ENCODE measurements around the gene ARHGEF9. TPM values are rescaled to one million over a fixed set of nuclear protein-coding genes. Genes with fewer than 3 reads are reported as not detected.

The ARHGEF9 gene
- total RNA-seq, 1 donor from 2014 or later: 40.9 TPM

GRCh38 chrX:63765712-63766111 lies 19.3 kb downstream of the ARHGEF9 start:
- Mint-ChIP-seq H3K27ac (ENCODE audit: unreplicated experiment) (no peak overlapping the region), H3K27me3 (ENCODE audit: low read depth) (no peaks in the 10 kb centered on the region), H3K4me1 (no peaks in the 10 kb centered on the region), H3K36me3 (ENCODE audit: low read depth) (peaks cover 11% of the 10 kb centered on the region), H3K9me3 (peaks cover 9% of the 10 kb centered on the region), H3K4me3 (no peak overlapping the region)
- TF ChIP-seq CTCF (conservative IDR thresholded peaks at IDR 0.05): no peak
- no peak for DNase-seq (ENCODE audit: low read depth, low spot score)

GRCh38 chrX:63764946-63765345 lies 20.1 kb downstream of the ARHGEF9 start:
- Mint-ChIP-seq H3K9me3 (peaks cover 11% of the 10 kb centered on the region), H3K4me3 (no peak overlapping the region), H3K27me3 (ENCODE audit: low read depth) (no peaks in the 10 kb centered on the region), H3K4me1 (no peaks in the 10 kb centered on the region), H3K27ac (ENCODE audit: unreplicated experiment) (no peak overlapping the region), H3K36me3 (ENCODE audit: low read depth) (peaks cover 9% of the 10 kb centered on the region)
- no peak for TF ChIP-seq CTCF (conservative IDR thresholded peaks at IDR 0.05)
- DNase-seq (ENCODE audit: low read depth, low spot score): no peak

- H3K36me3 Mint-ChIP-seq (ENCODE audit: low read depth): peaks cover 2% of the 10 kb centered on the region
- peak; percentile 22 for TF ChIP-seq CTCF (conservative IDR thresholded peaks at IDR 0.05)
- DNase-seq (ENCODE audit: low read depth, low spot score): no peak
- no peaks in the 10 kb centered on the region for H3K27me3 Mint-ChIP-seq (ENCODE audit: low read depth)
- no peaks in the 10 kb centered on the region for H3K4me1 Mint-ChIP-seq
- H3K4me3 Mint-ChIP-seq: no peak overlapping the region
- H3K9me3 Mint-ChIP-seq: peaks cover 7% of the 10 kb centered on the region
- H3K27ac Mint-ChIP-seq (ENCODE audit: unreplicated experiment): no peak overlapping the region
Measured at GRCh38 chrX:63761639-63762038, 23.4 kb downstream of the ARHGEF9 start.

GRCh38 chrX:63758011-63758410 lies 27.0 kb downstream of the ARHGEF9 start:
- Mint-ChIP-seq H3K36me3 (ENCODE audit: low read depth) (peaks cover 2% of the 10 kb centered on the region), H3K27me3 (ENCODE audit: low read depth) (no peaks in the 10 kb centered on the region), H3K4me3 (no peak overlapping the region), H3K27ac (ENCODE audit: unreplicated experiment) (no peak overlapping the region), H3K9me3 (peaks cover 13% of the 10 kb centered on the region), H3K4me1 (peaks cover 19% of the 10 kb centered on the region)
- TF ChIP-seq CTCF (conservative IDR thresholded peaks at IDR 0.05): no peak
- DNase-seq (ENCODE audit: low read depth, low spot score): no peak

GRCh38 chrX:63755892-63756291 lies 29.1 kb downstream of the ARHGEF9 start:
- TF ChIP-seq CTCF (conservative IDR thresholded peaks at IDR 0.05): no peak
- Mint-ChIP-seq H3K27me3 (ENCODE audit: low read depth) (no peaks in the 10 kb centered on the region), H3K36me3 (ENCODE audit: low read depth) (peaks cover 2% of the 10 kb centered on the region), H3K9me3 (peaks cover 13% of the 10 kb centered on the region), H3K4me1 (peaks cover 40% of the 10 kb centered on the region), H3K27ac (ENCODE audit: unreplicated experiment) (no peak overlapping the region), H3K4me3 (no peak overlapping the region)
- DNase-seq (ENCODE audit: low read depth, low spot score): no peak

Measured in neural crest cell (in vitro differentiated cells).